GM19035 (cell line): ENCODE results near the gene PPP4R2.

ENCODE experiments used
- ATAC-seq: cut with Tn5 transposase; IDR thresholded peaks from one replicate; pipeline ENCODE4 v1.9.1; 2021; ENCODE audit not compliant: unreplicated experiment

The PPP4R2 gene, protein sequence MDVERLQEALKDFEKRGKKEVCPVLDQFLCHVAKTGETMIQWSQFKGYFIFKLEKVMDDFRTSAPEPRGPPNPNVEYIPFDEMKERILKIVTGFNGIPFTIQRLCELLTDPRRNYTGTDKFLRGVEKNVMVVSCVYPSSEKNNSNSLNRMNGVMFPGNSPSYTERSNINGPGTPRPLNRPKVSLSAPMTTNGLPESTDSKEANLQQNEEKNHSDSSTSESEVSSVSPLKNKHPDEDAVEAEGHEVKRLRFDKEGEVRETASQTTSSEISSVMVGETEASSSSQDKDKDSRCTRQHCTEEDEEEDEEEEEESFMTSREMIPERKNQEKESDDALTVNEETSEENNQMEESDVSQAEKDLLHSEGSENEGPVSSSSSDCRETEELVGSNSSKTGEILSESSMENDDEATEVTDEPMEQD

GRCh38 chr3:72996473-72997333 lies at the start of gene PPP4R2:
Gene PPP4R2 (plus strand): TSS chr3:72996811. CDS start chr3:72997038, 227 bp downstream.
- ATAC-seq, result peak; percentile 90

DNA sequence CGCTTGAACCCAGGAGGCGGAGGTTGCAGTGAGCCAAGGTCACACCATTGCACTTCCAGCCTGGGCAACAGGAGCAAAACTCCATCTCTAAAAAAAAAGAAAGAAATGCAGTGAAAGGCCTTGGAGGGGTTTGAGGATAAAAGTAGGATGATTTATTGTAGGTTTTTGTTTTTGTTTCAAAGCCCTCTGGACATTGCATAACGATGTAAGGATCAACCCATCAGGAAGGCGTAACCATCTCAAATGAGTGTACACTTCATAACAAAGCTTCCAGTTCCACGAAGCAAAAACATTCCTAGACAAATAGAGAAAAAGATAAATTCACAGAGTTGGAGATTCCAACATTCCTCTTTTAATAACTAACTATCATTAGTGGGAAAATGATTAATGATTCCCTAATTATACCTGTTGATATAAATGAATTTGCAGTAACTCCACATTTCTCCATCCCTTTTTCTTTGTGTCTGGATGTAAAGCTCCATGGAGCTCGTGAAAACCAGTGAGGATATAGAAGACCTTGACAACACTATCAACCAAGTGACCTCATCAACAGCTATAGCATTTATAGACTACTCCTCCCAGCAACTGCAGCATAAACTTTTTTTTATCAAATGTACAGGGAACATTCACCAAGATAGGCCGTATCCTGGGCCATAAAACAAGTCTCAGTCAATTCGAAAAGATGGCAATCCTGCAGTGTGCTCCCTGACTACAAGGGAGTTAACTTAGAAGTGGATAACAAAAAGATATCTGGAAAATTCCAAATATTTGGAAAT lies 48.7 kb upstream of the PPP4R2 start:
- no peak for ATAC-seq

DNA sequence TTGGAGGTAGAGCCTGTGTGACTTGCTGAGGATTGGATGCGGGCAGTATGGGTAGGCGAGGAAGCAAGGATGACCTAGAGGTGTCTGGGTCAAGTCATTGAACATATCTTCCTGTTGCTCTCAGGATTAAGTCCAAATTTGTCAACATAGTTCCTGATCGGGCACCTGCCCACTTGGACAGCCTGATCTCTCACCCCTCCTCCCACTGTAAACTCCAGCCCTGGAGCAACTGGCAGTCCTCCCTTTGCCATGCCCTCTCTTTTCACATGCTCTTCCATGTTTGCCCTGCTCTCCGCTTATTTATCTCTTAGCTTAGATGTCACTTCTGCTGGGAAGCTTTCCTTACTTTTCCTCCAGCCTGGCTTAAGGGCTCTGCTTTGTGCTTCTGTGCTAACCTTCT lies 47.6 kb upstream of the PPP4R2 start:
- ATAC-seq, result no peak

GRCh38 chr3:72950372-72950771 lies 46.2 kb upstream of the PPP4R2 start:
- ATAC-seq, result no peak

DNA sequence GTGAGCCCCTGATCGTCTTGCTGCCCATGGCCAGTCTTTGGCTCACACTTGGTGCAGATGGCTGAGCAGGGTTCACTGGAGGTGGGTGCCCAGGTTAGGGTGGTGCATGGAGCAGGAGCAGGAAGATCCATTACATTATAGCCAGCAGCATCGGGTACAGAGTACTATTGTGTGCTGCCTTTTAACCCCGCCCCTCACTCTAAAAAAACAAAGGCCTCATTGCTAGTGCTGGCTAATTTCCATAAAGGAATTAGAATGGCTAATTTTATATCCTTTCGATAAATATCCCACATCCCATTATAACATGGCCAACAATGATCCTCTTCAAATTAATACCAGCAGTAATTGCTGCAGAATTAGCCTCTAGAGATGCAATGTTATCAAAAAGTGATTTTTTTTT lies 45.8 kb upstream of the PPP4R2 start:
- no peak for ATAC-seq

GRCh38 chr3:72951259-72951722 lies 45.3 kb upstream of the PPP4R2 start:
- ATAC-seq, result peak; percentile 61

GRCh38 chr3:72953325-72953956 lies 43.2 kb upstream of the PPP4R2 start:
- no peak for ATAC-seq

DNA sequence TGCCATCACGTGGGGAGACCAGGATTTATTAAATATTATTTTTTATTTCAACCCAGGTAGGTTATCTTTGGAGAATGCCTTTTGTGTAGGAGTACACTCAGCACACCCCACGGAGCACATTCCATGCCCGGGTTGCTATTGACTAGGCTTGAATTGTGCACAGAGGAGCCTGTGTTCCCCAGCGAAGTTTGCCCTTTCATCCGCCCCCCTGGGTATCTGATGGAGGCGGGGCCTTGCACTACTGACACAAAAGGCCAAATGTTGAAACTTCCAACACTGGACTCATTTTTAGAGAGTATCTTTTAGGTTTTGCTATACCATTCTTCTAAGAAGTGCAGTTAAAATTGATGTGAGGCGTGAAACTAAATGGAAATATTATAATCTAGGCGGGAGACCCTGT lies 39.3 kb upstream of the PPP4R2 start:
- ATAC-seq, result no peak

DNA sequence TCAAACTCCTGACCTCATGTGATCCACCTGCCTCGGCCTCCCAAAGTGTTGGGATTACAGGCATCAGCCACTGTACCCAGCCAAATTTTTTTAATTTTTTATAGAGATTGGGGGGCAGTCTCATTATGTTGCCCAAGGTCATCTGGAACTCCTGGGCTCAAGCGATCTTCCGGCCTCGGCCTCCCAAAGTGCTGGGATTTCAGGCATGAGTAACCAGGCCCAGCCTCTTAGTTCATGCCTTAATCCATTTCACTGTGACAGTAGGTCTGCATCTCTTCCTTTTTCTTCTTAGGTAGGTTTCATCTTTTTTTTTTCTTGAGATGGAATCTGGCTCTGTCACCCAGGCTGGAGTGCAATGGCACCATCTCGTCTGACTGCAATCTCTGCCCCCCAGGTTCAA lies 37.3 kb upstream of the PPP4R2 start:
- ATAC-seq, result no peak

DNA sequence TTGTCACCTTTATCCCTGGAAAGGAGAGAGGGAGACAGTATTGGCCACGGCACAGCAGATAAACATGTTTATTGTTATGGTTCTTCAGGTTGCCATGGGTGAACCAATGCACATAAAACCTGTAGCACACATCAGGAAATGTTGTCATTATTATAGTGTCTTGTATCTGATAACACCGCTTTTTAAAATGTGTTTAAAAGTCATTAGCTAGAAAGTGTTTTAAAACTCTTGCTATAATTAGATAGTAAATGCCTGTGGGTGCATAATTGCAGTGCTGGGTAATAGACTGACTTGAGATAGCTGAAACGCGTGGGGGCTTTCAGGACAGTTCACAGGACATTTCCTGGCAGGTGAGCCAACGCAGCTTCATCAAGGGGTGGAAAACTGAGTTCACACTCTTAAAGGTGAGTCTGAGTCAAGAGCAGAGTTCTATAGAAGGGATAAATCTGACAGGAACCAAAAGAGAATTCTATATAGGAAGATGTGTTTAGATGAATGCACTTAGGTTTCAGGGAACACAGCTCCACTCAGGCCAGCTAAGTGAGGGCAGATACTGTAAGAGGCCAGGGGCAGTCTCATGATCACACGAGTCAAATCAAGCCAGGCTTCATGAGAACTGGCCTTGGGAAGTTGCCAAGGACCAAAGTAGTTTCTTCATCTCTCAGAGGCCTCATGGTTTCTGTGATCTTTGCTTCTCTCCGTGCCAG lies 35.6 kb upstream of the PPP4R2 start:
- no peak for ATAC-seq

DNA sequence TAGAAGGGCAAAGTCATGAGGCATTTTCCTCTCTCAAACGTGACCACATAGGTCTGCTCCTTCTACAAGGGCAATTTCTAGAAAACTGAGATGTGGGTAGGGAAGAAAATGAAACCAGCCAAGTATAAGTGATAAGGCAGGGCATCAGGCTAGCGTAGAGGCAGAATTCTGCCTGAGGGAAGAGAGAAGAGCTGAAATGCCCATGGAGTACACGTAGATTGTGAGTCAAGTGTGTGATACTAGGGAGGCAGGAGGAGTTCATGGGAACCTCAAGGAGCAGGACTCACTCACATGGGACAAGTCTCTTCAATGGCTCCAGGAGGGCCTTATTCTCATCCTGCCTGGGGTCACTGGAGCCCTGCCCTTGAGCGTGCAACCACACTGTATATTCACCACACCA lies 34.9 kb upstream of the PPP4R2 start:
- no peak for ATAC-seq

- no peak for ATAC-seq
Measured at GRCh38 chr3:72962317-72962716, 34.3 kb upstream of the PPP4R2 start.

GRCh38 chr3:72964633-72965032 lies 32.0 kb upstream of the PPP4R2 start:
- no peak for ATAC-seq

GRCh38 chr3:72968266-72968664 lies 28.3 kb upstream of the PPP4R2 start:
- ATAC-seq, result no peak

- no peak for ATAC-seq
Measured at GRCh38 chr3:72969766-72970165, 26.8 kb upstream of the PPP4R2 start.

DNA sequence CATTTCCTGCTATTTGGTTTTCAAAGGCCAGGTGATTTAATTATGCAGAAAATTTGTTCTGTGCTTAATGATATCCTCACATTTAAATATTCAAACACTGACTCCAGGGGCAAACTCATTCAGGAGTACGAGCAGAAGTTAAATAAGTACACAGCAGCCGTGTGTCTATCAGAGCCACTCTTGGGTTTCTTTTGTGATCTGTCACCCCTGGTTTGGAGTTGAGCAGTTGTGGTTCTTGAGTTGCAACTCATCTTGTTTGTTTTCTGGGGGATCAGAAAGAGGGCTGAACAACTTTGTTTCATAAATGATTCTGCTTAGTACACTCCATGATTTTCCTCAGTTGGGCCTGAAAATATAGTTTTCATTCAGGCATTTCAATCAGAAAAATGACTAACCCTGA lies 25.7 kb upstream of the PPP4R2 start:
- ATAC-seq, result no peak

DNA sequence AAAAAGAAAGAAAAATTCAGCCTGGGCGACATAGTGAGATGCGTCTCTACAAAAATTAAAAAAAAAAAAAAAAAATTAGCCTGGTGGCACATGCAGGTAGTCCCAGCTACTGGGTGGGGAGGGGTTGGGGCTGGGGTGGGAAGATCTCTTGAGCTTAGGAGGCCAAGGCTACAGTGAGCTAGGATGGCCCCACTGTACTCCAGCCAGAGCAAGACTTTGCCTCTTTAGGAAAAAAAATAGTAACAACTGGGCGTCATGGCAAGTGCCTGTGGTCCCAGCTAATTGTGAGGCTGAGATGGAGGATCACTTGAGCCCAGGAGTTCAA lies 23.9 kb upstream of the PPP4R2 start:
- ATAC-seq, result no peak

- no peak for ATAC-seq
Measured at GRCh38 chr3:72973031-72973723, 23.4 kb upstream of the PPP4R2 start.

GRCh38 chr3:72973786-72974185 lies 22.8 kb upstream of the PPP4R2 start:
- no peak for ATAC-seq

GRCh38 chr3:72974956-72975355 lies 21.7 kb upstream of the PPP4R2 start:
- no peak for ATAC-seq
